Measurements from ENCODE around the gene DNM2.

DNA sequence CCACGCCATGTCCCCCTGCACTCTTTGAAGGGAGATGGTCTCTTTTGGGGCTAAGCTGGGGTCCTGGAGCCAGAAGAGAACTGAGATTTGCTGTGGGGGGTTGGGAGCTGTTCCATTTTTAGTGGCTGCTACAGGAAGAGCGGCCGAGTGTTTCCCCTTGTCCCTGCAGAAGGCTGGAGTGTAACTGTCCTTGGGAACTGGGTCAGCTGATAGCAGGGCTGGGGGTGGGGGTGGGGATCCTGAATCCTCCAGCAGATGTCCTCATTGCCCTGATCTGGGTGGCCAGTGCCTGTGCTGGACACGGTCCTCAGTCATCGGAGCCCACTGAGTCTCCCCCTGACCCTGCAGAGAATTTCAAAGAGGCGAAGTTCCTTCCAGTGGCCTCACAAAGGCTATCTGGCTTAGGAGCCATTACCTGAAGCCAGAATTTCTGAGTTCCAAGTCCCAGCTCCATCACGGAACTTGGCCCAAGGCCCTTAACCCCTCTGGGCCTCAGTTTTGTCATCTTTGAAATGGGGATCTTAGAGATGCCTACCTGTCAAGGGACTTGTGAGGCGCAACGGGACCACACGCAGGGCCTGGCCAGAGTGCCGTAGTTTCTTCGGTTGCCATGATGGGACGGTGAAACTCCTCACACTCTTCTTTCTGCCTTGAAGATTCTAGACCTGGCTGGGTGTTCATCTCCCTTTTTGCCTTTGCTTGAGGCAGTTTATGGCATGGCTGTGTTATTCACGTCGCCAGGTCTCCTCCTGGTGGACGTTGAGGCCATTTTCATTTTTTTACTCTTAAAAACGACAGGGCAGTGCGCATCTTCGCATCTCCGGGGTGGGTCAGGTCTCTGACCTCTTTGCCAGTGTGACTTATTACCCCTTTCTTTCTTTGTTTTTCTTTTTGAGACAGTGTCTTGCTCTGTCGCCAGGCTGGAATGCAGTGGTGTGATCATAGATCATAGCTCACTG lies 51.9 kb downstream of the DNM2 start:
- TF ChIP-seq EZH2phosphoT487 (IDR thresholded peaks at IDR 0.05; ENCODE audit: borderline replicate concordance, low read length): no peak
- TF ChIP-seq, protein P1, sequence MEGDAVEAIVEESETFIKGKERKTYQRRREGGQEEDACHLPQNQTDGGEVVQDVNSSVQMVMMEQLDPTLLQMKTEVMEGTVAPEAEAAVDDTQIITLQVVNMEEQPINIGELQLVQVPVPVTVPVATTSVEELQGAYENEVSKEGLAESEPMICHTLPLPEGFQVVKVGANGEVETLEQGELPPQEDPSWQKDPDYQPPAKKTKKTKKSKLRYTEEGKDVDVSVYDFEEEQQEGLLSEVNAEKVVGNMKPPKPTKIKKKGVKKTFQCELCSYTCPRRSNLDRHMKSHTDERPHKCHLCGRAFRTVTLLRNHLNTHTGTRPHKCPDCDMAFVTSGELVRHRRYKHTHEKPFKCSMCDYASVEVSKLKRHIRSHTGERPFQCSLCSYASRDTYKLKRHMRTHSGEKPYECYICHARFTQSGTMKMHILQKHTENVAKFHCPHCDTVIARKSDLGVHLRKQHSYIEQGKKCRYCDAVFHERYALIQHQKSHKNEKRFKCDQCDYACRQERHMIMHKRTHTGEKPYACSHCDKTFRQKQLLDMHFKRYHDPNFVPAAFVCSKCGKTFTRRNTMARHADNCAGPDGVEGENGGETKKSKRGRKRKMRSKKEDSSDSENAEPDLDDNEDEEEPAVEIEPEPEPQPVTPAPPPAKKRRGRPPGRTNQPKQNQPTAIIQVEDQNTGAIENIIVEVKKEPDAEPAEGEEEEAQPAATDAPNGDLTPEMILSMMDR (IDR thresholded peaks at IDR 0.05; ENCODE audit: low read depth, low read length, poor library complexity, severe bottlenecking): no peak
